ENCODE measurements around the gene ZNF683. TPM values are rescaled to one million over a fixed set of nuclear protein-coding genes. Genes with fewer than 3 reads are reported as not detected.

The ZNF683 gene
- total and polyA plus RNA-seq, 9 of the 15 experiments (the other 6 are each of a cell fraction or from before 2014, with no cell fraction given), result not detected

DNA sequence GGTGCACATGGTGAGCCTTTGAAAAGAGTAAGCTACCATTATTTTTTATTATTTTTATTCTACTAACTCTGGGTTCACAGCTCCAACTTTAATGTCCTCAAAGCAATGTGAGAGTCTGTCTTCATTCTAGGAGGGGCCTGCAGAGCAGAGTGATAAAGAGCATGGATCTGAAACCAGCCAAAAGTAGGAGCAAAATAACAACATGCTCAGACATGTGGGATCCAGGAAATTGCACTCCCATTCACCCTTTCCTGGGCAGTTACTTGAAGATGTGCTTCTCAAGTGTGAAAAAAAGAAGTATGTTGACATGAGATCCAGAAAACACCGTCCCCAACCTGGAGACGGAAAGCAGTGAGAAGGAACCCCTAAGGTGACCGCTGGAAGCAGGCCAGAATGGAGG lies 29.3 kb upstream of the ZNF683 start:
- BruUV-seq (replicated peaks), result no TSS peak
- no peak for DNase-seq (ENCODE audit: extremely low read depth in 1 of 4, low spot score in 3 of 4)
- Histone ChIP-seq H3K9ac (ENCODE audit: insufficient read depth in 1 of 2, low read depth in 2 of 2, low read length in 2 of 2) (no peak overlapping the region), H3K4me1 (replicated peaks in 1 of 2; ENCODE audit: control insufficient read depth in 2 of 2, insufficient read depth in 2 of 2, low read length in 2 of 2) (no peaks in the 10 kb centered on the region), H3K4me2 (ENCODE audit: insufficient read depth, low read length) (no peak overlapping the region), H3K9me3 (replicated peaks; ENCODE audit: control insufficient read depth, insufficient read depth, low read depth, low read length) (no peaks in the 10 kb centered on the region), H3K27me3 (ENCODE audit: control insufficient read depth in 2 of 2, insufficient read depth in 2 of 2, low read length in 2 of 2) (peaks cover 7 to 14% of the 10 kb centered on the region in 2 experiments; a peak in 4 of 5 replicates), H3K9me1 (ENCODE audit: control insufficient read depth, insufficient read depth, low read length) (no peaks in the 10 kb centered on the region), H3K36me3 (ENCODE audit: control insufficient read depth, insufficient read depth, low read length) (no peaks in the 10 kb centered on the region), H2AFZ (ENCODE audit: low read depth, low read length) (no peak overlapping the region), H4K20me1 (replicated peaks; ENCODE audit: control insufficient read depth, insufficient read depth, low read length) (no peaks in the 10 kb centered on the region), H3K4me3 (no peak overlapping the region), H3K79me2 (ENCODE audit: control insufficient read depth, insufficient read depth, low read length) (no peaks in the 10 kb centered on the region), H3K27ac (ENCODE audit: extremely low read depth, low read depth, low read length) (no peak overlapping the region)
- in situ Hi-C loops (cut with MboI) (no loop called here), intact Hi-C loops (cut with micrococcal nuclease) (no loop called here)
- ATAC-seq, result no peak
- POLR2A ChIA-PET, result interaction anchor here (0.6 kb wide), 1 partner anchor 9 kb away, joined by 3 read pairs; no protein-coding TSS in a partner anchor
- WGBS (ENCODE audit: insufficient coverage, low coverage, missing lambda C conversion rate), result 7% methylated on average over 3 of the region's 3 CpGs
- no peak for TF ChIP-seq KLF6 (CRISPR knock-in tag; IDR thresholded peaks at IDR 0.05; ENCODE audit: borderline replicate concordance)
- TF ChIP-seq STAT5A (IDR thresholded peaks at IDR 0.05; ENCODE audit: borderline replicate concordance, low read length), result no peak
- no peak for TF ChIP-seq ZNF197 (CRISPR knock-in tag; IDR thresholded peaks at IDR 0.05; ENCODE audit: low read depth)
- no peak for TF ChIP-seq POU5F1 (IDR thresholded peaks at IDR 0.05; ENCODE audit: borderline replicate concordance, low read depth, low read length, partially characterized antibody)
- TF ChIP-seq, protein P1, sequence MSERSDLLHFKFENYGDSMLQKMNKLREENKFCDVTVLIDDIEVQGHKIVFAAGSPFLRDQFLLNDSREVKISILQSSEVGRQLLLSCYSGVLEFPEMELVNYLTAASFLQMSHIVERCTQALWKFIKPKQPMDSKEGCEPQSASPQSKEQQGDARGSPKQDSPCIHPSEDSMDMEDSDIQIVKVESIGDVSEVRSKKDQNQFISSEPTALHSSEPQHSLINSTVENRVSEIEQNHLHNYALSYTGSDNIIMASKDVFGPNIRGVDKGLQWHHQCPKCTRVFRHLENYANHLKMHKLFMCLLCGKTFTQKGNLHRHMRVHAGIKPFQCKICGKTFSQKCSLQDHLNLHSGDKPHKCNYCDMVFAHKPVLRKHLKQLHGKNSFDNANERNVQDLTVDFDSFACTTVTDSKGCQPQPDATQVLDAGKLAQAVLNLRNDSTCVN (CRISPR knock-in tag; IDR thresholded peaks at IDR 0.05), result no peak
- no peak for TF ChIP-seq EWSR1 (IDR thresholded peaks at IDR 0.05; ENCODE audit: borderline replicate concordance, low read depth, partially characterized antibody)
- TF ChIP-seq ELF4 (CRISPR knock-in tag; IDR thresholded peaks at IDR 0.05), result no peak
- TF ChIP-seq SMAD1 (IDR thresholded peaks at IDR 0.05; ENCODE audit: low read depth, low read length, partially characterized antibody), result no peak
- CTCF ChIA-PET (ENCODE audit: low intra/inter-chr PET ratio), result no interaction called here
- FAIRE-seq, result no peak
